WI38 (cell line): Measurements from ENCODE around the gene MAP3K5.

Experiments used
- H3K4me3 ChIP-seq: 2 replicates; pipeline ENCODE4 v1.5.1; 2011; ENCODE audit warnings: low read depth, mild to moderate bottlenecking, control low read depth, low read length
- TF ChIP-seq, protein P1 (sequence below): IDR thresholded peaks from 2 replicates; pipeline ENCODE4 v1.5.1; 2012; ENCODE audit warnings: low read depth, mild to moderate bottlenecking, control low read depth, low read length

MAP3K5 gene

DNA sequence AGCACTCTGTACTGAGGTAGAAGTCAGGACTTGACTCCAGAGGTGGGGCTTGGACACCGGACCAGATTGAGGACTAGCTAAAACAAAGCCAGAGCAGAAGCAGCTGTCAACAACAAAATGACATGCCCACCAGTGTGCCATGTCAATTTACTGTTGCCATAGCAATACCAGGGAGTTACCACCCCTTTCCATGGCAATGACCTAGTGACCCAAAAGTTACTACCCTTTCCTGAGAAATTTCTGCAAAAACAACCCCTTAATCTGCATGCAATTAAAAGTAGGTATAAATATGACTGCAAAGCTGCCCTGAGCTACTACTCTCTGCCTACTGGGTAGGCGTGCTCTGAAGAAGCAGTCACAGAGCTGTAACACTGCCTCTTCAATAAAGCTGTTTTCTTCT lies 21.0 kb downstream of the MAP3K5 start:
- TF ChIP-seq, protein P1, sequence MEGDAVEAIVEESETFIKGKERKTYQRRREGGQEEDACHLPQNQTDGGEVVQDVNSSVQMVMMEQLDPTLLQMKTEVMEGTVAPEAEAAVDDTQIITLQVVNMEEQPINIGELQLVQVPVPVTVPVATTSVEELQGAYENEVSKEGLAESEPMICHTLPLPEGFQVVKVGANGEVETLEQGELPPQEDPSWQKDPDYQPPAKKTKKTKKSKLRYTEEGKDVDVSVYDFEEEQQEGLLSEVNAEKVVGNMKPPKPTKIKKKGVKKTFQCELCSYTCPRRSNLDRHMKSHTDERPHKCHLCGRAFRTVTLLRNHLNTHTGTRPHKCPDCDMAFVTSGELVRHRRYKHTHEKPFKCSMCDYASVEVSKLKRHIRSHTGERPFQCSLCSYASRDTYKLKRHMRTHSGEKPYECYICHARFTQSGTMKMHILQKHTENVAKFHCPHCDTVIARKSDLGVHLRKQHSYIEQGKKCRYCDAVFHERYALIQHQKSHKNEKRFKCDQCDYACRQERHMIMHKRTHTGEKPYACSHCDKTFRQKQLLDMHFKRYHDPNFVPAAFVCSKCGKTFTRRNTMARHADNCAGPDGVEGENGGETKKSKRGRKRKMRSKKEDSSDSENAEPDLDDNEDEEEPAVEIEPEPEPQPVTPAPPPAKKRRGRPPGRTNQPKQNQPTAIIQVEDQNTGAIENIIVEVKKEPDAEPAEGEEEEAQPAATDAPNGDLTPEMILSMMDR: no peak
- no peak overlapping the region for H3K4me3 ChIP-seq

DNA sequence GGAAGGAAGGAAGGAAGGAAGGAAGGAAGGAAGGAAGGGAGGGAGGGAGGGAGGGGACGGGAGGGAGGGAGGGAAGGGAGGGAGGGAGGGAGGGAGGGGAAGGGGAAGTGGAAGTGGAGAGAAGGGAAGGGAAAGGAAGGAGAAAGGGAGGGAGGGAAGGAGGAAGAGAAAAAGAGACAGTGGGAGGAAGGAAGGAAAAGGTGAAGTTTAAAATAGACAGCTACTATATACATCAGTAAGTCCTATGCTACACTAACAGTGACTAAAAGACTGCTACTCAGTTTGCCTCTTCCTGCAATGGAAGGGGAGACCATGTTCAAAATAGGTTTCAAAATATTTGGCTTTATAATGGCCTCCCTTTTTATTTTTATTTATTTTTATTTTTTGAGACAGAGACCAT lies 22.5 kb downstream of the MAP3K5 start:
- TF ChIP-seq, protein P1: no peak
- no peak overlapping the region for H3K4me3 ChIP-seq

DNA sequence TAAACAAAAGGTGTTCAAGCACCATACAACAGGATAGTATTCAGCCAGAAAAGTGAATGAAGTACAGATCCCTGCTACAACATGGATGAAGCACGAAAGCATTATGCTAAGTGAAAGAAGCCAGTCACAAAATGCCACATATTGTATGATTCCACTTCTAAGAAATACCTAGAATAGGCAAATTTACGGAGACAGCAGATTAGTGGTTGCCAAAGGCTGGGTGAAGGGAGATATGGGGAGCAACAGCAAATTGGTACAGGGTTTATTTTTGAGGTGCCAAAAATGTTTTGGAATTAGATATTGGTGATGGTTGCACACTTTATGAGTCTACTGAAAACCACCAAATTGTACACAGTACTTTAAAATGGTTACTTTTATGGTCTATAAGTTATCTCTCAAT lies 23.2 kb downstream of the MAP3K5 start:
- TF ChIP-seq, protein P1: no peak
- H3K4me3 ChIP-seq: no peak overlapping the region

DNA sequence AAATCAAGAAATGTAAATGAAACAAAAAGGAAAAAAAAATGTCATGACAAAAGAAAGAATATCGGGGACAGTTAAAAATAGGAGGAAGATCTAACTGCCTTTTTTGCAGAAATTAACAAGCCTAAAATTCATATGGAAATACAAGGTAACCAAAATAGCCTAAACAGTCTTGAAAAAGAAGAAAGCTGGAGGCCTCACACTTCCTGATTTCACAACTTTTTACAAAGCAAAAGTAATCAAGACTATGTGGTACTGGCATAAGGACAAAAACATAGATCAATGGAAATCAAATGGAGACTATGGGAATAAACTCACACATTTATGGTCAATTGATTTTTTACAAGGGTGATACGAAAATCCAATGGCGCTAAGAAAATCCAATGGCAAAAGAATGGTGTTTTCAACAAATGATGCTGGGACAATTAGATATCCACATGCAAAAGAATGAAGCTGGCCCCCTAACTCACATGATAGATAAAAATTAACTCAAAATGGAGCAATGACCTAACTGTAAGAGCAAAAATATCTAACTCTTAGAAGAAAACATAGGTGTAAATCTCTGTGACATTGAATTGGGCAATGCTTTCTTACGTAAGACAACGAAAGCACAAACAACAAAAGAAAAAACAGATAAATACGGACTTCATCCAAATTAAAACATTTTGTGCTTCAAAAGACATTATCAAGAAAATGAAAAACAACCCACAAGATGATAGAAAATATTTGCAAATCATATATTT lies 24.5 kb downstream of the MAP3K5 start:
- TF ChIP-seq, protein P1: no peak
- no peak overlapping the region for H3K4me3 ChIP-seq

DNA sequence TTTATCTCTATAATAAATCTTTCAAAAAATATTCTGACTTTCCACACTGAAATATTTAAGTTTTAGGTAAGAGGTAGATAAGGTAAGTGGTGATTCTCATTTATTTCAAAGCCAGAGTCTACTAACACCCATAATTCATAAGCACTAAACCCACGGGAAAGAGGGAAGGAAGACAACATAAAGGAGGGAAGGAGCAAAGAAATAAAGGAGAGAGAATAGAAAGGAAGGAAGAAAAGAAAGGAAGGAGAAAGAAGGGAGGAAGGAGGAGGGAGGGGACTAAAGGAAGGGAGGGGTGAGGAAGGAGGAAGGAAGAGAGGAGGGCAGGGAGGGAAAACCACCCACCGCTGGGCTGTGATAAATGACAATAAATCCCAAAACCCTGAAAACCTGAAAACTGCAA lies 25.2 kb downstream of the MAP3K5 start:
- TF ChIP-seq, protein P1: no peak
- H3K4me3 ChIP-seq: no peak overlapping the region

DNA sequence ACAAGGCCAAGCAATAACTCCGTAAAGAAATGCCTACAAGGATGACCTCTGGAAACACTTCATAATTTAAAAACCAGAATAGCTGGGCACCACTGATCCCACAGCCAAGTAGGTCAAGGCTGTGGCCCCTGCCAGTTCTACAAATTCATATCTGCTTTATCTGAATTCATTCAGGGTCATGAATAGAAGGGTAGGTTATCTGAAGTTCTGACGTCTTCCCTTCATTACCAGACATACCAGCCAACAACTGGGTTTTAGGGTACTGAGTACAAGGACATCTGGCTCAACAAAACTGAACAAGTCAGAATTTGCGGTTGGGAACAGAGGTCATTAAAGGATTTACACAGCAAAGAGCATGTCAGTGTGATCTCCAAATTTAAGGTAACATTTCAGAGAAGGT lies 26.0 kb downstream of the MAP3K5 start:
- TF ChIP-seq, protein P1: no peak
- H3K4me3 ChIP-seq: no peak overlapping the region

DNA sequence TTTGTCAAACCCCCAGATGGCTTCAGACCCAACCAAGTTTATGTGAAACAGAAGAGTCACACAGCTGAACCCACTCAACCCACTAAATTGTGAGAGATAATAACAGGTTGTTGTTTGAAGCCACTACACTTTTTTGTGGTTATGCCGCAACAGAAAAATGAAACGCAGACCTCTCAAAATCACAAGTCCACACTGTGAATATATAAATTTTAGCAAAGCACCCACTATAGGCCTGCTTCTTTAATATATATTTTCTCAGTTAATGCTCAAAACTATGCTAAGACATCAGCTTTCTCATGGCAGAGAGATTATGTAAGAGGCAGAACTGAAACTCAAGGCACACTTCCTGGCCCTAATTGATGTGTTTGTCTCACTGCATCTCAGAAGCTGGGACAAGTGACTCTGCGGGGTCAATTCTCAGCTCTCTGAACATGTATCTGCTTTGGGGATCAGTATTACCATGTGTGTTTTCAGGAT lies 27.7 kb downstream of the MAP3K5 start:
- H3K4me3 ChIP-seq: no peak overlapping the region
- TF ChIP-seq, protein P1: no peak
